DOHH2 (cell line): ENCODE data around the gene CCNI2.

Experiments used
- H3F3A ChIP-seq: fragments of 200-600 bp; sonication (generic), shearing (Covaris generic); 2 replicates; pipeline ENCODE4 v1.6.0; 2016; ENCODE audit warnings: antibody characterized with exemption, mild to moderate bottlenecking; ENCODE audit not compliant: control insufficient read depth, insufficient read depth
- H3K27ac ChIP-seq: fragments of 200-600 bp; sonication (generic); 2 replicates; pipeline ENCODE4 v1.5.1; 2014; ENCODE audit warnings: low read depth, mild to moderate bottlenecking, low read length, moderate library complexity
- H3K27me3 ChIP-seq: fragments of 200-600 bp; sonication (generic); 2 replicates; pipeline ENCODE4 v1.6.1; 2014; ENCODE audit warnings: mild to moderate bottlenecking, low read length, mixed read lengths; ENCODE audit not compliant: control insufficient read depth
- H3K36me3 ChIP-seq: fragments of 200-600 bp; sonication (generic); 2 replicates; pipeline ENCODE4 v1.6.1; 2014; ENCODE audit warnings: mild to moderate bottlenecking, low read length, moderate library complexity, mixed read lengths; ENCODE audit not compliant: control insufficient read depth
- H3K4me1 ChIP-seq: fragments of 200-600 bp; sonication (generic); 2 replicates; pipeline ENCODE4 v1.6.1; 2014; ENCODE audit warnings: mild to moderate bottlenecking, low read length, mixed read lengths; ENCODE audit not compliant: control insufficient read depth
- H3K4me2 ChIP-seq: fragments of 200-600 bp; sonication (generic); 2 replicates; pipeline ENCODE4 v1.6.0; 2014; ENCODE audit warnings: mild to moderate bottlenecking, low read length, moderate library complexity
- H3K4me3 ChIP-seq: fragments of 200-600 bp; sonication (generic); 2 replicates; pipeline ENCODE4 v1.5.1; 2014; ENCODE audit warnings: mild to moderate bottlenecking, low read length, mixed read lengths
- H3K79me2 ChIP-seq: fragments of 200-600 bp; sonication (generic); 2 replicates; pipeline ENCODE4 v1.6.1; 2014; ENCODE audit warnings: mild to moderate bottlenecking, low read length, mixed read lengths; ENCODE audit not compliant: control insufficient read depth
- H3K9me2 ChIP-seq: fragments of 200-600 bp; sonication (generic); replicated peaks from 2 replicates; pipeline ENCODE4 v1.6.1; 2014; ENCODE audit warnings: mild to moderate bottlenecking, low read length, mixed read lengths; ENCODE audit not compliant: control insufficient read depth
- H3K9me3 ChIP-seq: fragments of 200-600 bp; sonication (generic); 2 replicates; pipeline ENCODE4 v1.6.1; 2014; ENCODE audit warnings: antibody characterized with exemption, low read length, mixed read lengths; ENCODE audit not compliant: control insufficient read depth, insufficient read depth
- H4K20me1 ChIP-seq: fragments of 200-600 bp; sonication (generic); 2 replicates; pipeline ENCODE4 v1.6.0; 2014; ENCODE audit warnings: low read depth, mild to moderate bottlenecking, antibody characterized with exemption, low read length, moderate library complexity; ENCODE audit not compliant: control insufficient read depth, insufficient read depth
- CTCF ChIP-seq: fragments of 200-600 bp; sonication (generic); IDR thresholded peaks from one replicate; pipeline ENCODE4 v1.5.1; 2014; ENCODE audit warnings: antibody characterized with exemption, mild to moderate bottlenecking, low read depth, low read length; ENCODE audit not compliant: poor library complexity, severe bottlenecking
- EZH2phosphoT487 ChIP-seq: fragments of 200-600 bp; sonication (generic); IDR thresholded peaks from 2 replicates; pipeline ENCODE4 v1.6.1; 2017; ENCODE audit warnings: borderline replicate concordance, mild to moderate bottlenecking, antibody characterized with exemption, low read length, moderate library complexity, mixed read lengths

The CCNI2 gene

GRCh38 chr5:132775476-132775961 lies 28.3 kb downstream of the CCNI2 start:
- peaks cover 45% of the 10 kb centered on the region for H3K27me3 ChIP-seq

DNA sequence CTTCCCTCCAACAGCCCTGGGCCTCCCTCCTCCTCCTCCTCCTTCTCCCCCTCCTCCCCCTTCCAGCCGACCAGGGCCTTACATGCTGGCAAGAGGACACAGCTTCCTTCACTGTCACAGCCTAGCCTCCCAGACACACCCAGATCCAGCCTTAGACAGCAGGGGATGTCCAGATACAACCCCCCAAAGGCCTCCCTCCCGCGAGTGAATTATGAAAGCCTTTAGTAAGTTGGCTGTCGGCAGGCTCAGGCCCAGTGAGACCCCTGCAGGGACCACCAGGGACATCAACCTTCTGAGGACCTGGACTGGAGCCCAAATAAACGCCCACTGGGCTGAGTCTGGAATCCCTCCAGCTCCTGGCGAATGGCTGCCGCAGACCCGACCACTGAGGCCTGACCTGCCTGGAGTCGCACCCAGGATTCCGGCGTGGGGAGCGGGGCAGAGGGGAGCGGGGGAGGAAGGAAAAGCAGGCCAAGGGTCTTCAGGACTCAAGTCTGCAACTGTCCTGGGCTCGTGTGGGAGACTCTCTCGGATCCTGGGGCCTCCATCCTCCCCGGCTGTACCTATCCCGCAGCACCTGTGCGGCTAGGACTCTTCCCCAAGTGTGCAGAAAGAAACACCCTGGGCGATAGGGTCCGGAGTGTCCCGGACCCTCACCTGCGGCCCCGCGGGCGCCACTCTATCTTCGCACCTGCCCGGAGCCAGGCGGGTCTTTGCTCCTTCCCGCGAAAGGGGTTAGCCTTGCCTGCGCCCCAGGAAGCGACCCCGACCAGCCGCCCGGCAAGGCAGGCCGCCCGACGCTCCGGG lies 29.1 kb downstream of the CCNI2 start:
- no peaks in the 10 kb centered on the region for H3K9me2 ChIP-seq
- H3K27ac ChIP-seq, result no peak overlapping the region
- H3K36me3 ChIP-seq, result no peaks in the 10 kb centered on the region
- H3K27me3 ChIP-seq, result peaks cover 52% of the 10 kb centered on the region
- H3K9me3 ChIP-seq, result no peaks in the 10 kb centered on the region
- no peaks in the 10 kb centered on the region for H3K79me2 ChIP-seq
- no peaks in the 10 kb centered on the region for H4K20me1 ChIP-seq
- H3F3A ChIP-seq, result peaks cover 8% of the 10 kb centered on the region; the same call in 1 of the 2 replicates
- H3K4me2 ChIP-seq, result peak overlapping the region; percentile 58
- H3K4me1 ChIP-seq, result no peaks in the 10 kb centered on the region
- TF ChIP-seq EZH2phosphoT487 (peak; percentile 64; the same call in 1 of the 2 replicates), CTCF (no peak)
- peak overlapping the region; percentile 69 for H3K4me3 ChIP-seq

More at GRCh38 chr5:132775476-132775961, 28.3 kb downstream of the CCNI2 start:
- TF ChIP-seq EZH2phosphoT487, result no peak
- Histone ChIP-seq H3K79me2 (no peaks in the 10 kb centered on the region), H3K36me3 (no peaks in the 10 kb centered on the region), H3K9me3 (no peaks in the 10 kb centered on the region), H3K9me2 (no peaks in the 10 kb centered on the region), H3K4me3 (no peak overlapping the region), H4K20me1 (no peaks in the 10 kb centered on the region), H3K27ac (no peak overlapping the region), H3K4me2 (no peak overlapping the region), H3F3A (peaks cover 8% of the 10 kb centered on the region; the same call in 1 of the 2 replicates), H3K4me1 (no peaks in the 10 kb centered on the region)

GRCh38 chr5:132776938-132777208 lies 29.6 kb downstream of the CCNI2 start:
- Histone ChIP-seq H3K9me2 (no peaks in the 10 kb centered on the region), H3F3A (peaks cover 8% of the 10 kb centered on the region; the same call in 1 of the 2 replicates), H3K27ac (no peak overlapping the region), H3K9me3 (no peaks in the 10 kb centered on the region), H3K36me3 (no peaks in the 10 kb centered on the region), H3K27me3 (peaks cover 58% of the 10 kb centered on the region), H3K4me3 (peak overlapping the region; percentile 69), H3K4me2 (peak overlapping the region; percentile 58), H3K79me2 (no peaks in the 10 kb centered on the region), H4K20me1 (no peaks in the 10 kb centered on the region), H3K4me1 (no peaks in the 10 kb centered on the region)
- TF ChIP-seq CTCF (no peak), EZH2phosphoT487 (no peak)
